Gastroesophageal sphincter (tissue), 4 donors: ENCODE measurements around the gene INTS11. TPM values are rescaled to one million over a fixed set of nuclear protein-coding genes. Genes with fewer than 3 reads are reported as not detected.

ENCODE experiments used
- ATAC-seq: fragments of 150-250 bp; one replicate; pipeline ENCODE4 v1.9.1; 2016; ENCODE audit warnings: mild to moderate bottlenecking, moderate library complexity
- H3K27ac ChIP-seq, 4 donors: fragments of 200-600 bp; sonication (generic) in 3 of 4; 1 replicate in 3 of 4; 2 replicates in 1 of 4; pipeline ENCODE4 v1.5.1; 2016 to 2019
- H3K27me3 ChIP-seq: fragments of 200-600 bp; sonication (generic); one replicate; pipeline ENCODE4 v1.5.1; 2019
- H3K36me3 ChIP-seq, 2 donors: fragments of 200-600 bp; sonication (generic); one replicate each; pipeline ENCODE4 v1.5.1; 2019; ENCODE audit warnings: control low read depth in 1 of 2
- H3K4me1 ChIP-seq, 3 donors: fragments of 200-600 bp; sonication (generic); 1 replicate in 2 of 3; 2 replicates in 1 of 3; pipeline ENCODE4 v1.5.1; 2016 to 2019; ENCODE audit warnings: control low read depth in 2 of 3
- H3K4me3 ChIP-seq, 2 donors: fragments of 200-600 bp; sonication (generic); one replicate each; pipeline ENCODE4 v1.5.1; 2019; ENCODE audit warnings: mild to moderate bottlenecking in 1 of 2, moderate library complexity in 1 of 2
- H3K9me3 ChIP-seq, 3 donors: fragments of 200-600 bp; sonication (generic); one replicate each; pipeline ENCODE4 v1.5.1; 2017 to 2019; ENCODE audit warnings: control low read depth in 2 of 3
- CTCF ChIP-seq, 4 experiments: fragments of 200-600 bp in 2 of 4; fragments of 450-650 bp in 2 of 4; sonication (generic) in 1 of 4; IDR thresholded peaks; one replicate each; pipeline ENCODE4 v1.5.1; 2017 to 2019; ENCODE audit warnings: antibody characterized with exemption in 4 of 4, mild to moderate bottlenecking in 2 of 4, moderate library complexity in 2 of 4
- EP300 ChIP-seq: sonication (generic); formaldehyde crosslinking; IDR thresholded peaks from one replicate; pipeline ENCODE4 v1.6.1; 2017; ENCODE audit warnings: antibody characterized with exemption, mild to moderate bottlenecking
- POLR2A ChIP-seq, 2 donors: fragments of 450-650 bp; IDR thresholded peaks; one replicate each; pipeline ENCODE4 v1.6.1; 2017; ENCODE audit warnings: antibody characterized with exemption in 2 of 2, mild to moderate bottlenecking in 2 of 2, moderate library complexity in 1 of 2
- POLR2AphosphoS5 ChIP-seq: sonication (generic); formaldehyde crosslinking; IDR thresholded peaks from one replicate; pipeline ENCODE4 v1.6.1; 2017; ENCODE audit warnings: antibody characterized with exemption
- WGBS, 2 donors: methylation state at CpG; one replicate each; pipeline ENCODE4 v1.1.5; 2018; ENCODE audit warnings: low coverage in 1 of 2; 5-methylcytosine and 5-hydroxymethylcytosine counted together
- total RNA-seq, 4 donors: library from RNA; depleted of rRNA; stranded (reverse); fragments of >200 nt; gene quantifications; one replicate each; pipeline ENCODE4 v1.1.0, GENCODE V29; 2016

The INTS11 gene
- total RNA-seq, 4 donors from 2014 or later, result 62.0 to 119 (median 96.4) TPM

- no peak overlapping the region for H3K27ac ChIP-seq
- H3K36me3 ChIP-seq, result no peaks in the 10 kb centered on the region
- peaks cover 48% of the 10 kb centered on the region for H3K27me3 ChIP-seq
- no CpG with 5 or more reads among the region's 9 CpGs for WGBS, 2 donors
- ATAC-seq, result no peak
- no peaks in the 10 kb centered on the region for H3K4me1 ChIP-seq
- H3K4me3 ChIP-seq, result no peak overlapping the region
- no peaks in the 10 kb centered on the region for H3K9me3 ChIP-seq
- TF ChIP-seq POLR2A (IDR thresholded peaks at IDR 0.05), result no peak
- no peak for TF ChIP-seq CTCF (IDR thresholded peaks at IDR 0.05)
- no peak for TF ChIP-seq POLR2AphosphoS5
- no peak for TF ChIP-seq EP300
Observed at GRCh38 chr1:1283821-1284220, 40.6 kb downstream of the INTS11 start.

- TF ChIP-seq POLR2A (IDR thresholded peaks at IDR 0.05) (no peak), CTCF (IDR thresholded peaks at IDR 0.05) (no peak), POLR2AphosphoS5 (no peak), EP300 (no peak)
- Histone ChIP-seq H3K36me3 (no peaks in the 10 kb centered on the region), H3K4me3 (no peak overlapping the region), H3K9me3 (no peaks in the 10 kb centered on the region), H3K27ac (no peak overlapping the region), H3K4me1 (no peaks in the 10 kb centered on the region), H3K27me3 (peaks cover 48% of the 10 kb centered on the region)
- no peak for ATAC-seq
- WGBS, 2 donors, result no CpG with 5 or more reads among the region's 14 CpGs
Observed at GRCh38 chr1:1282998-1283397, 41.5 kb downstream of the INTS11 start.

GRCh38 chr1:1281533-1282321, 42.7 kb downstream of the INTS11 start:
- no peaks in the 10 kb centered on the region for H3K9me3 ChIP-seq
- no peak overlapping the region for H3K27ac ChIP-seq
- peaks cover 35% of the 10 kb centered on the region for H3K27me3 ChIP-seq
- TF ChIP-seq CTCF (IDR thresholded peaks at IDR 0.05), result no peak
- WGBS, 2 donors, result 60% methylated on average over 2 of the region's 26 CpGs; no CpG with 5 or more reads in 1 of the 2 donors
- ATAC-seq, result no peak
- H3K4me3 ChIP-seq, result no peak overlapping the region
- no peaks in the 10 kb centered on the region for H3K36me3 ChIP-seq
- H3K4me1 ChIP-seq, result no peaks in the 10 kb centered on the region

- no peaks in the 10 kb centered on the region for H3K4me1 ChIP-seq
- TF ChIP-seq CTCF (IDR thresholded peaks at IDR 0.05) (no peak), POLR2AphosphoS5 (no peak), EP300 (no peak), POLR2A (IDR thresholded peaks at IDR 0.05) (no peak)
- H3K36me3 ChIP-seq, result no peaks in the 10 kb centered on the region
- ATAC-seq, result no peak
- WGBS, 2 donors, result no CpG with 5 or more reads among the region's 21 CpGs
- H3K9me3 ChIP-seq, result no peaks in the 10 kb centered on the region
- H3K4me3 ChIP-seq, result no peak overlapping the region
- no peak overlapping the region for H3K27ac ChIP-seq
- peaks cover 27% of the 10 kb centered on the region for H3K27me3 ChIP-seq
Observed at GRCh38 chr1:1280782-1281481, 43.5 kb downstream of the INTS11 start.

GRCh38 chr1:1279028-1279427, 45.4 kb downstream of the INTS11 start:
- Histone ChIP-seq H3K27me3 (peaks cover 10% of the 10 kb centered on the region), H3K9me3 (no peaks in the 10 kb centered on the region), H3K4me1 (peaks cover 0 to 14% (median 6%) of the 10 kb centered on the region in 3 donors), H3K36me3 (no peaks in the 10 kb centered on the region), H3K27ac (no peak overlapping the region), H3K4me3 (no peak overlapping the region)
- no peak for ATAC-seq
- TF ChIP-seq EP300 (no peak), POLR2A (IDR thresholded peaks at IDR 0.05) (no peak), CTCF (IDR thresholded peaks at IDR 0.05) (no peak), POLR2AphosphoS5 (no peak)
- 82 to 93% methylated on average over 8 to 13 of the region's 17 CpGs for WGBS, 2 donors
